Measurements from ENCODE around the gene UFC1.

- no peak for TF ChIP-seq KAT2B (IDR thresholded peaks at IDR 0.05; ENCODE audit: borderline replicate concordance, low read depth, low read length)
- TF ChIP-seq ATF5 (CRISPR knock-in tag; IDR thresholded peaks at IDR 0.05; ENCODE audit: low read depth): no peak
- TF ChIP-seq HMG20B (CRISPR knock-in tag; conservative IDR thresholded peaks at IDR 0.05): no peak
- TF ChIP-seq ZNF362 (CRISPR knock-in tag; IDR thresholded peaks at IDR 0.05; ENCODE audit: borderline replicate concordance): no peak
- TF ChIP-seq YY1 (IDR thresholded peaks at IDR 0.05; ENCODE audit: insufficient read depth, insufficient replicate concordance, low read depth, low read length): no peak
- TF ChIP-seq GTF3A (CRISPR knock-in tag; conservative IDR thresholded peaks at IDR 0.05): no peak
These were observed 31.9 kb upstream of the UFC1 start for GRCh38 chr1:161121834-161122233.

Measured in HepG2 (cell line).